Measurements from ENCODE around the gene SIT1.
A peak's percentile ranks its signal among the peaks of the same experiment; 100 is the strongest.

Gene SIT1

GRCh38 chr9:35682520-35683315, 32.0 kb upstream of the SIT1 start:
- no peak for DNase-seq

- no peak for DNase-seq
Observed at GRCh38 chr9:35682051-35682450, 31.3 kb upstream of the SIT1 start.

GRCh38 chr9:35681341-35682002, 30.7 kb upstream of the SIT1 start:
- DNase-seq: no peak

- no peak for DNase-seq
Observed at GRCh38 chr9:35680331-35681105, 29.8 kb upstream of the SIT1 start.

- DNase-seq: no peak
Observed at GRCh38 chr9:35679766-35680330, 29.1 kb upstream of the SIT1 start.

- DNase-seq: no peak
Observed at GRCh38 chr9:35679091-35679490, 28.4 kb upstream of the SIT1 start.

- peak; percentile 44 for DNase-seq
Observed at GRCh38 chr9:35675732-35676392, 25.1 kb upstream of the SIT1 start.

GRCh38 chr9:35675204-35675603, 24.5 kb upstream of the SIT1 start:
- no peak for DNase-seq

- no peak for DNase-seq
Observed at GRCh38 chr9:35674025-35674361, 23.3 kb upstream of the SIT1 start.

- no peak for DNase-seq
Observed at GRCh38 chr9:35673132-35674024, 22.6 kb upstream of the SIT1 start, which contains the start of gene CA9. TSS of gene CA9 (plus strand) at chr9:35673928. CDS start at chr9:35673960, 32 bp downstream.

GRCh38 chr9:35669331-35670145, 18.8 kb upstream of the SIT1 start:
- DNase-seq: no peak

- no peak for DNase-seq
Observed at GRCh38 chr9:35667939-35668338, 17.2 kb upstream of the SIT1 start.

GRCh38 chr9:35666549-35666948, 15.8 kb upstream of the SIT1 start:
- DNase-seq: no peak

- no peak for DNase-seq
Observed at GRCh38 chr9:35666045-35666444, 15.3 kb upstream of the SIT1 start.

- DNase-seq: no peak
Observed at GRCh38 chr9:35665471-35665818, 14.7 kb upstream of the SIT1 start.

- DNase-seq: peak; percentile 62
Observed at GRCh38 chr9:35664531-35665470, 14.1 kb upstream of the SIT1 start, which contains the start of gene ARHGEF39. TSS of gene ARHGEF39 (minus strand) at chr9:35665195. CDS start at chr9:35665169, 26 bp downstream.

GRCh38 chr9:35662437-35662836, 11.7 kb upstream of the SIT1 start:
- DNase-seq: no peak

- no peak for DNase-seq
Observed at GRCh38 chr9:35661756-35662350, 11.1 kb upstream of the SIT1 start.

- no peak for DNase-seq
Observed at GRCh38 chr9:35660966-35661415, 10.3 kb upstream of the SIT1 start.
